ENCODE data around the gene SLCO2B1.

The SLCO2B1 gene

DNA sequence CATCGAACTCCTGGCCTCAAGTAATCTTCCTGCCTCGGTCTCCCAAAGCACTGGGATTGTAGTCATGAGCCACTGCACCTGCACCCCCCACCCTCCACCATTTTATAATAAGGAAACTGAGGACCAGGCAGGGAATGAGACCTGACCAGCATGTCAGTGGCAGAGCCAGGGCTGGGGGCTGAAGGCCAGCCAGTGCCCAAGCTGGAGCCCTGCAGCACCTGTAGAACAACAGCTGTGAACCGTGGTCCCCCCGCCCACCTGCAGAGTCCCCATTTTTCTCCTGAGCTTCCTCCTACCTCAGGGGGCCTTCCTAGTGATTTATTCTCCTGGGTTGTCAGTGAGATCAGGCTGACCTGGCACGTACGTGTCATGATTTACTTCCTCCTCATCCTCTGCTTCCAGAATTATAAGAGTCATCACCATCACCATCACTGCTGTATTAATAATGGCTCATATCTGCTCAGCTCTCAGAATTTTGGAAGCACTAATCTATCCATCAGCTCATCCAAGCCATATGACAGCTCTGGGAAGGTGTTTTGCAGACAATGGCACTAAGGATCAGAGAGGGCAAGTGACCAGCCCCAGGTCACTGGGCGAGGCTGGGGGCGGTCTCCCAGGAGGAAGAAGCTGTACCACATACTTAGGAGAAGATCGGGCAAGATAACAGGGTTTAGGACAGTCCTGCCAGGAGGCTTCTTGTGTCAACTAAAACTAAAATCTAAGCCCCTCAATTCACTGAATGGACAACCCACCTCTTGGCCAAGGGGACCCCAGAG lies 5.5 kb upstream of the SLCO2B1 start:
- Histone ChIP-seq H3K27me3 (ENCODE audit: control insufficient read depth in 2 of 2, insufficient read depth in 2 of 2, low read length in 2 of 2) (no peaks in the 10 kb centered on the region), H3K9ac (ENCODE audit: low read depth in 1 of 2, low read length in 2 of 2) (no peak overlapping the region), H3K27ac (ENCODE audit: low read depth in 2 of 2, low read length in 2 of 2) (no peak overlapping the region), H3K4me1 (ENCODE audit: control insufficient read depth in 2 of 2, insufficient read depth in 2 of 2, low read length in 2 of 2) (peaks cover 34 to 36% of the 10 kb centered on the region in 2 donors), H3K4me3 (ENCODE audit: low read length in 2 of 2) (peak overlapping the region in 1 of 2 donors; percentile 7), H3K36me3 (ENCODE audit: control insufficient read depth in 2 of 2, insufficient read depth in 2 of 2, low read length in 2 of 2) (no peaks in the 10 kb centered on the region), H3K9me3 (ENCODE audit: control insufficient read depth in 2 of 2, low read length in 2 of 2) (no peaks in the 10 kb centered on the region)

DNA sequence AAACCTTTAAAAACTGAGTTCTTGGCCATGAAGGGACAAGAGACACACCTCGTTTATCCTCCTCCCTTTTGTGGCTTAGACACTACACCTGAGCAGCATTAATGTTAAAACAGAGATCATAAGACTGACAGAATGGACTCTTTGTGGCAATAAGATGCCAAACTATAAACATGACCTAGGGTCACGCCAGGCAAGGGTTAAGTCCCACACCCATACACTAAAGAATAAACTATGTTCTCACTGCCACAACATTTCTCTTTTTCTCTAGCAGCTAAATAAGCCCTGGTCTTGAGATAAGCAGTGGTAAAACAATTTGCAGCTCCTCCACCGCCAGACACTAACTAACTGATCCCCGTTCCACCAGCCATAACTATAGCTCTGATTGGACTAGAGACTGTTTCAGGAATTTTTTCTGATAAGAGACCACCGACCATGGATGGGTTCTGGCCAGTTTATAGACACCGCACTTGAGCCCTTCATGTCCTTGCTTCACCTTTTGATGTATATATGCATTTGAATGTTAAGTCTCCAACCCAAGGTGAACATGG lies 4.9 kb upstream of the SLCO2B1 start:
- H3K9ac ChIP-seq (ENCODE audit: low read depth in 1 of 2, low read length in 2 of 2): no peak overlapping the region

DNA sequence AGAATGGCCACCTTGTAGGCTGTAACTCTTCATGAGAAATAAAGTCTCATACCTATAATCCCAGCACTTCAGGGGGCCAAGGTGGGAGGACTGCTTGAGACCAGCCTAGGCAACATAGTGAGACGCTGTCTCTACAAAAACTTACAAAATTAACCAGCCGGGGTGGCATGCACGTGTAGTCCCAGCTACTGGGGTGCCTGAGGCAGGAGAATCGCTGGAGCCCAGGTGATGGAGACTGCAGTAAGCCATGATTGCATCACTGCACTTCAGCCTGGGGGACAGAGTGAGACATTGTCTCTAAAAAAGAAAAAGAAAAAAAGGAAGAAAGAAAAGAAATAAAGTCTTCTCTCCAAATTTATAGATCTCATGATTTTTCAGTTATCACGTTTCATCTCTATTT lies 4.2 kb upstream of the SLCO2B1 start:
- Histone ChIP-seq H3K27me3 (ENCODE audit: control insufficient read depth in 2 of 2, insufficient read depth in 2 of 2, low read length in 2 of 2) (no peaks in the 10 kb centered on the region), H3K9ac (ENCODE audit: low read depth in 1 of 2, low read length in 2 of 2) (no peak overlapping the region), H3K27ac (ENCODE audit: low read depth in 2 of 2, low read length in 2 of 2) (peak overlapping the region in 1 of 2 donors; percentile 43), H3K4me1 (ENCODE audit: control insufficient read depth in 2 of 2, insufficient read depth in 2 of 2, low read length in 2 of 2) (peaks cover 45 to 49% of the 10 kb centered on the region in 2 donors), H3K36me3 (ENCODE audit: control insufficient read depth in 2 of 2, insufficient read depth in 2 of 2, low read length in 2 of 2) (no peaks in the 10 kb centered on the region), H3K9me3 (ENCODE audit: control insufficient read depth in 2 of 2, low read length in 2 of 2) (no peaks in the 10 kb centered on the region), H3K4me3 (ENCODE audit: low read length in 2 of 2) (no peak overlapping the region)

More for the DNA sequence above, 4.9 kb upstream of the SLCO2B1 start:
- H3K9me3 ChIP-seq (ENCODE audit: control insufficient read depth in 2 of 2, low read length in 2 of 2): no peaks in the 10 kb centered on the region
- H3K4me1 ChIP-seq (ENCODE audit: control insufficient read depth in 2 of 2, insufficient read depth in 2 of 2, low read length in 2 of 2): peaks cover 39 to 43% of the 10 kb centered on the region in 2 donors
- peak overlapping the region; percentile 25 to 43 for H3K27ac ChIP-seq (ENCODE audit: low read depth in 2 of 2, low read length in 2 of 2)
- no peaks in the 10 kb centered on the region for H3K27me3 ChIP-seq (ENCODE audit: control insufficient read depth in 2 of 2, insufficient read depth in 2 of 2, low read length in 2 of 2)
- no peak overlapping the region for H3K4me3 ChIP-seq (ENCODE audit: low read length in 2 of 2)
- no peaks in the 10 kb centered on the region for H3K36me3 ChIP-seq (ENCODE audit: control insufficient read depth in 2 of 2, insufficient read depth in 2 of 2, low read length in 2 of 2)

DNA sequence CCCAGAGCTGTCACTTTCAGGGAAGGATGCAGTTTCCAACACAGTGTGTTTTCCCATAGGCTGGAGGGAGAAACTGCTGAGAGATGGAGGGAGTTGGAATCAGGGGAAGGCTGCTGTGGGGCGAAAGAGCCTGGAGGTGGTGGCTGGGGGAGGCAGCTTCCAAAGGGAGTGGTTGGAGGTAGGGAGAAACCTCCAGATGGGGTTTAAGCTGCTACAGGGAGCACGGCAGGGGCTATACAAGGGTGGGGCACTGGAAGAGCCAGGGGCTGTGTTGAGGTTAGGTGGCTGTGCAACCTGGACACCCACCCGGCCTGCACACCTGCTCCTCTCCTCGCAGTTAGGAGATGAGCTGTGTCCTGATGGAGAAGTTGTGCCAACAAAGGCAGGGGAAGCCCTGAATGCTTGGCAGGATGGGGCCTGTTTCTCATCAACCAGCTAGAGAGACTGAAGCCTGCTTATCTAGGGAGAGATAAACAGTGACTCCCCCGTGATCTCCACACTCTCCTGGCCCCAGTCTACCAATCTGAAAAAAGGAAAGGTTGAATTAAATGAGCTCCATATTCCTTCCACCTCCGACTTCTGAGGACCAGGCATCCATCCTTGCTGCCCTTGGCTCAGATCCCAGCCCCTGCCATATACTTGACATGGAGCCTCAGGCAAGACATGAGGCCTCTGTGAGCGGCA lies 3.6 kb upstream of the SLCO2B1 start:
- Histone ChIP-seq H3K9ac (ENCODE audit: low read depth in 1 of 2, low read length in 2 of 2) (no peak overlapping the region), H3K27me3 (ENCODE audit: control insufficient read depth in 2 of 2, insufficient read depth in 2 of 2, low read length in 2 of 2) (no peaks in the 10 kb centered on the region), H3K4me1 (ENCODE audit: control insufficient read depth in 2 of 2, insufficient read depth in 2 of 2, low read length in 2 of 2) (peaks cover 51 to 56% of the 10 kb centered on the region in 2 donors), H3K9me3 (ENCODE audit: control insufficient read depth in 2 of 2, low read length in 2 of 2) (no peaks in the 10 kb centered on the region), H3K36me3 (ENCODE audit: control insufficient read depth in 2 of 2, insufficient read depth in 2 of 2, low read length in 2 of 2) (no peaks in the 10 kb centered on the region), H3K27ac (ENCODE audit: low read depth in 2 of 2, low read length in 2 of 2) (peak overlapping the region in 1 of 2 donors; percentile 38), H3K4me3 (ENCODE audit: low read length in 2 of 2) (no peak overlapping the region)

DNA sequence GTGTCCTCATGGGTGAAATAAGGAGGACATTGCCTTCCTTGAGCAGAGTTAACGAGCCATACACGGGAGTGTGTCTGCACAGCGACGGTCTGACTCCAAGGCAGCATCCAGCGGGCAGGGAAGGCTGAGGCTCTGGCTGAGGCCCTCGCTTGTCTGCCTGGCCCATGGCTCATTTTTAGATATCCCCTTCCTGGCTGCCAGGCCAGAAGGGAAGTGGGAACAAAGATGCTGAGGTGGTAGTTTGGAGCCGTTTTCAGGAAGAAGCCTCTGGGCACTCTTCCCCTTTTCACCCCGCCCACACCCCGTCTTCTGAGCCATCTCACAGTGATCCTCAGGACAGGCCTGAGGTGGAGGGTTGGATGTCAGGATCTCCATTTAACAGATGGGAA lies 3.0 kb upstream of the SLCO2B1 start:
- Histone ChIP-seq H3K9ac (ENCODE audit: low read depth in 1 of 2, low read length in 2 of 2) (no peak overlapping the region), H3K36me3 (ENCODE audit: control insufficient read depth in 2 of 2, insufficient read depth in 2 of 2, low read length in 2 of 2) (no peaks in the 10 kb centered on the region), H3K27ac (ENCODE audit: low read depth in 2 of 2, low read length in 2 of 2) (peak overlapping the region in 1 of 2 donors; percentile 38), H3K9me3 (ENCODE audit: control insufficient read depth in 2 of 2, low read length in 2 of 2) (no peaks in the 10 kb centered on the region), H3K27me3 (ENCODE audit: control insufficient read depth in 2 of 2, insufficient read depth in 2 of 2, low read length in 2 of 2) (no peaks in the 10 kb centered on the region), H3K4me3 (ENCODE audit: low read length in 2 of 2) (no peak overlapping the region), H3K4me1 (ENCODE audit: control insufficient read depth in 2 of 2, insufficient read depth in 2 of 2, low read length in 2 of 2) (peaks cover 55 to 58% of the 10 kb centered on the region in 2 donors)

DNA sequence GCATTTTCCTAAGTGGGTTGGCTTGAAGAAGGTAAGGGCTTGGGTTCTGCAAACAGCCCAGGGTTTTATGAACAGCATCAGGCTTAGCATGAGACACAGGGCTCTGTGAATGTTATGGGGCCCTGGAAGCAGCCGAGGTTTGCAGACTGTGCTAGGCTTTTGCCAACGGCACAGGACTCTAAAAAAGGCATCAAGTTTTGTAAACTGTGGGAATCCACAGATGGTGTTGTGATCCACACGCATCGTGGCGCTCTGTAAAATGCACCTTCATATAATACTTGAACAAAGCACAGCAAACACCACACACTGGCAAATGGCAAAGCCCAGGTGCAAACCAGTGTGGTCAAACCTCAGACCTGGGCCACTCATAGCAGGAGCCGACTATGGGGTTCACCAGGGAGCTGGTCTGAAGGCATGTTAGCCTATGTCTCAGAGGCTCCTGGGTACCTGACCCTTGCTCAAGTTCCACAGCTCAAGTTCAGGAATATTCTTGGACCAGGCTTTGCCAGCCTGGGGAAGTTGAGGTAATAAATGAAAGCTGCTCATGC lies 2.4 kb upstream of the SLCO2B1 start:
- Histone ChIP-seq H3K9ac (ENCODE audit: low read depth in 1 of 2, low read length in 2 of 2) (no peak overlapping the region), H3K4me3 (ENCODE audit: low read length in 2 of 2) (no peak overlapping the region), H3K27ac (ENCODE audit: low read depth in 2 of 2, low read length in 2 of 2) (peak overlapping the region; percentile 5 to 9), H3K9me3 (ENCODE audit: control insufficient read depth in 2 of 2, low read length in 2 of 2) (no peaks in the 10 kb centered on the region), H3K36me3 (ENCODE audit: control insufficient read depth in 2 of 2, insufficient read depth in 2 of 2, low read length in 2 of 2) (no peaks in the 10 kb centered on the region), H3K4me1 (ENCODE audit: control insufficient read depth in 2 of 2, insufficient read depth in 2 of 2, low read length in 2 of 2) (peaks cover 58 to 60% of the 10 kb centered on the region in 2 donors), H3K27me3 (ENCODE audit: control insufficient read depth in 2 of 2, insufficient read depth in 2 of 2, low read length in 2 of 2) (no peaks in the 10 kb centered on the region)

DNA sequence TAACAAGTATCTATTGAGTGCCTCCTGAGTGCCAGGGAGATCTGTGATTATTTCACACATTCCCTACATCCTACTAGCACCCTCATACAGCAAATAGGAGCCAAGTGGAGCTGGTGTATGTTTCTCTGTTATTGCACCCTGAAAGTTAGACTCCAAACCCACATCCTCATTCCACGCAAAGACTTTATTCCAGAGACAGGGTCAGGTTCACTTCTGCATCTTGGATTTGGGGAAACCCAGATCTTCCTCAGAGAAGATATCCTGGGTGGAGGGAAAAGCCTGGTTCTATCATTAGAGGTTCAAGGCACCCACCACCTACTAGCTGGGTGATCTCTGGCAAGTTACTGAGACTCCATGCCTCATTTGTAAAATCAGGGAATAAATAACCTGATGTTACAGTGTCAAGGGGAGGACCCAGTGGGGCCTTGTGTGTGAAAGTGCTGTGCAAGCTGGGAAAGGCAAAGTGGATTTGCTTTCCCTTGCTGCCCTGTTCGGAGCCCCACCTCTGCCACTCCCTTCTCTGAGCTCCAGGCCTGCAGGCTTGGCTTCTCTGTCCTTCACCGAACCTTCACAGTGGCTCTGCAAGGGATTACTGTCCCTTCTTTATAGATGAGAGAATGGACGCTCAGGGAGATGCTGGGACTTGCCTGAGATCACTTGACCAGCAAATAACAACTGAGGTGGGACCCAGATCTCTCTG lies 991 bp upstream of the SLCO2B1 start:
- H3K4me1 ChIP-seq (ENCODE audit: control insufficient read depth in 2 of 2, insufficient read depth in 2 of 2, low read length in 2 of 2): peaks cover 64 to 67% of the 10 kb centered on the region in 2 donors
- H3K36me3 ChIP-seq (ENCODE audit: control insufficient read depth in 2 of 2, insufficient read depth in 2 of 2, low read length in 2 of 2): no peaks in the 10 kb centered on the region
- peak overlapping the region; percentile 86 to 89 for H3K27ac ChIP-seq (ENCODE audit: low read depth in 2 of 2, low read length in 2 of 2)
- peak overlapping the region in 1 of 2 donors; percentile 41 for H3K9ac ChIP-seq (ENCODE audit: low read depth in 1 of 2, low read length in 2 of 2)
- H3K9me3 ChIP-seq (ENCODE audit: control insufficient read depth in 2 of 2, low read length in 2 of 2): no peaks in the 10 kb centered on the region
- peak overlapping the region in 1 of 2 donors; percentile 16 for H3K4me3 ChIP-seq (ENCODE audit: low read length in 2 of 2)
- H3K27me3 ChIP-seq (ENCODE audit: control insufficient read depth in 2 of 2, insufficient read depth in 2 of 2, low read length in 2 of 2): no peaks in the 10 kb centered on the region

DNA sequence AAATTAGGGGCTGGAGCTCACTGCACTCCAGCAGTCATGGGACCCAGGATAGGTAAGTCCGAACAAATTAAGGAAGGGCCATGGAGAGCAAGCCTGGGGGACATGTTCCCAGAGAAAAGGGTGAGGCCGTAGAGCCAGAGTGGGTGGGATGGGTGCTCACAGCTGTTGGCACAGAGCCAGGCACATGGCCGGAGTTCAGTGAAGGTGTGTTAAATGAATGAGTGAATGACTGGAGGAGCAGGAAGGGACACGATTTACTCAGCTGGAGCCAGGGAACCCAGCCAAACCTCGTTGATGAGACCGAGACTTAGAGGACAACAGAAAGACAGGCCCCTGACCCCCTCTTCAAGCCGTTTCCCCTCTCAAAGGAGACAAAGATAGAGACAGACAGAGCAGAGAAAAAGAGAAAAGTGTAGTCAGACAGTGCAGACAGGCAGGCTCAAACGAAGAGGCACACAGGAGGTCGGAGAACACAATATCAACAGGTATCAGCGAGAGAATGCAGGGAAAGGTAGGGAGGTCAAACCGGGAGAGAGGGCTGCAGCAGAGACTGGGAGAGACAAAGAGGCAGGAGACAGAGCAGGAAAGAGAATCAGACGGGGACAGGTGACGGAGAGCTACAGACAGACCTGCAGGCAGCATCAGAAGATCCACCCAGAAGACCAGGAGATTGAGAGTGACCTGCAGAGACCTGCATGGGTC lies 590 bp downstream of the SLCO2B1 start:
- H3K27ac ChIP-seq (ENCODE audit: low read depth in 2 of 2, low read length in 2 of 2): peak overlapping the region; percentile 86 to 89
- H3K9me3 ChIP-seq (ENCODE audit: control insufficient read depth in 2 of 2, low read length in 2 of 2): no peaks in the 10 kb centered on the region
- no peaks in the 10 kb centered on the region for H3K36me3 ChIP-seq (ENCODE audit: control insufficient read depth in 2 of 2, insufficient read depth in 2 of 2, low read length in 2 of 2)
- peak overlapping the region; percentile 67 to 78 for H3K9ac ChIP-seq (ENCODE audit: low read depth in 1 of 2, low read length in 2 of 2)
- H3K4me1 ChIP-seq (ENCODE audit: control insufficient read depth in 2 of 2, insufficient read depth in 2 of 2, low read length in 2 of 2): peaks cover 65 to 72% of the 10 kb centered on the region in 2 donors
- peak overlapping the region; percentile 60 to 68 for H3K4me3 ChIP-seq (ENCODE audit: low read length in 2 of 2)
- no peaks in the 10 kb centered on the region for H3K27me3 ChIP-seq (ENCODE audit: control insufficient read depth in 2 of 2, insufficient read depth in 2 of 2, low read length in 2 of 2)

DNA sequence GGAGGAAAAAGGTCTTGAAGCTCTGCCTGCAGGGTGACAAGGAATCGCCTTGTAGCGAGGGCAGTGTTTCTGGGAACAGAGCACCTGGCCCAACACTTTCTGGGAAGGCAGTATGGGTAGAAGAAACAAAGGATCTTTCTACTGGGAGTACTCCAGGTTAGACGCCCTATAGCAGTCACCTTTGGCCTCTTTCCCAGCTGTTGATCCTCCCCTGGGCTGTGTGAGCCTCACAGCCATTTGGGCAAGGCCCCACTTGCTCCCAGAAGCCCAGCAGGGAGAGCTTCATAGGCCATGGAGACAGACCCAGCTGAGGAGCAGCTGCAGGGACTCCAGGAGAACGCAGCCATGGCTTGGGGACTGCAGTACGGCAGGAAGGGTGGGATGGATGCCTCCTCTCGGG lies 1.2 kb downstream of the SLCO2B1 start:
- Histone ChIP-seq H3K27ac (ENCODE audit: low read depth in 2 of 2, low read length in 2 of 2) (peak overlapping the region; percentile 86 to 89), H3K4me1 (ENCODE audit: control insufficient read depth in 2 of 2, insufficient read depth in 2 of 2, low read length in 2 of 2) (peaks cover 63 to 75% of the 10 kb centered on the region in 2 donors), H3K36me3 (ENCODE audit: control insufficient read depth in 2 of 2, insufficient read depth in 2 of 2, low read length in 2 of 2) (no peaks in the 10 kb centered on the region), H3K4me3 (ENCODE audit: low read length in 2 of 2) (peak overlapping the region; percentile 60 to 68), H3K9me3 (ENCODE audit: control insufficient read depth in 2 of 2, low read length in 2 of 2) (no peaks in the 10 kb centered on the region), H3K9ac (ENCODE audit: low read depth in 1 of 2, low read length in 2 of 2) (peak overlapping the region; percentile 67 to 78), H3K27me3 (ENCODE audit: control insufficient read depth in 2 of 2, insufficient read depth in 2 of 2, low read length in 2 of 2) (no peaks in the 10 kb centered on the region)
